ENCODE results near the gene LRRC4C.

Gene LRRC4C

GRCh38 chr11:40293655-40294348, 1165.7 kb downstream of the LRRC4C start:
- Mint-ChIP-seq H3K4me3 (peak overlapping the region; percentile 76 to 78), H3K36me3 (peaks cover 4 to 5% of the 10 kb centered on the region in 2 donors), H3K9me3 (peaks cover 6 to 8% of the 10 kb centered on the region in 2 donors), H3K4me1 (peaks cover 5 to 10% of the 10 kb centered on the region in 2 donors), H3K27me3 (peaks cover 15 to 42% of the 10 kb centered on the region in 2 donors), H3K27ac (no peak overlapping the region)
- ATAC-seq (replicated peaks) (peak; percentile 87 to 92), DNase-seq (peak; percentile 26)

DNA sequence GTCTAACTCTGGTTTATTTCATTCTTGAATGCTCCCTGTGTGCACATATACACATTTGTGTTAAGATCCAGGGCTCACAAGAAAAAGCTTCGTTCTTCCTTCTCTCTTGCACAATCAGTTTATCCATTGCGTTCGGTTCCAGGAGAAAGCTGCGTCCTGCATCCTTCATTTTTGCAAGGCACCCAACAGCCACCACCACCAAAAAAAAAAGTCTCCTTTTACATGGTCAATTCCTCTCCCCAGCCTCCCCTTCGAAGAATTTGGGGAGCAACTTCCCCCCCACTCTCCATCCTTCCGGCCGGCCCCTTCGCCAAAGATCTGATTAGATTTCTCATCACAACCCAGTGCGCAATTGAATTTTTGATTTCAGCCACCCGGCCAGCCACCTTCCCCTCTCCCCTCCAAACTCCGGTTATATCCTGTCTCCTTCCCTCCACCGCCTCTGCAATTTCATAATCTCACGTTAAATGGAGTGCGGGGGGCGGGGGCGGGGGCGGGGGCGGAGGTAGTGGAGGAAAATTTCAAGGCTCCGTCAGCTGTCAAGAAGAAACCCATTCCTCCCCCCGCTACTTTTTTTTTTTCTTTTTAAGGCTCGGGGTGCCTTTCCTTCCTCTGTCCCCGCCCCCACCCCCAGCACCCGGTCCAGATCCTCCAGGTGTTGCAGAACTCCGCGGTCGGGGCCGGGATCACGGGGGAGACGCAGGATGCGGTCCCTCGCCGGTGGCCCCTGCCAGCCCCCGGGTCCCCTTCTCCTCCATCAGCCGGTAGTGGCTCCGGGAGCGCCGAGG, 1166.5 kb downstream of the LRRC4C start:
- Mint-ChIP-seq H3K9me3 (peaks cover 6 to 7% of the 10 kb centered on the region in 2 donors), H3K27me3 (peaks cover 15 to 42% of the 10 kb centered on the region in 2 donors), H3K4me1 (peaks cover 5 to 10% of the 10 kb centered on the region in 2 donors), H3K4me3 (peak overlapping the region; percentile 32 to 76), H3K27ac (no peak overlapping the region), H3K36me3 (peaks cover 4 to 5% of the 10 kb centered on the region in 2 donors)
- ATAC-seq (replicated peaks): no peak
- no peak for DNase-seq

GRCh38 chr11:40291741-40292140, 1167.7 kb downstream of the LRRC4C start:
- Mint-ChIP-seq H3K36me3 (peaks cover 4 to 5% of the 10 kb centered on the region in 2 donors), H3K27ac (no peak overlapping the region), H3K9me3 (peaks cover 6 to 7% of the 10 kb centered on the region in 2 donors), H3K4me3 (no peak overlapping the region), H3K27me3 (peaks cover 15 to 42% of the 10 kb centered on the region in 2 donors), H3K4me1 (peaks cover 5 to 10% of the 10 kb centered on the region in 2 donors)
- ATAC-seq (replicated peaks) (no peak), DNase-seq (no peak)

- H3K9me3 Mint-ChIP-seq: peaks cover 6 to 7% of the 10 kb centered on the region in 2 donors
- peaks cover 15 to 42% of the 10 kb centered on the region in 2 donors for H3K27me3 Mint-ChIP-seq
- no peak overlapping the region for H3K4me3 Mint-ChIP-seq
- no peak for DNase-seq
- peaks cover 5 to 10% of the 10 kb centered on the region in 2 donors for H3K4me1 Mint-ChIP-seq
- no peak for ATAC-seq (replicated peaks)
- no peak overlapping the region for H3K27ac Mint-ChIP-seq
- H3K36me3 Mint-ChIP-seq: peaks cover 4 to 5% of the 10 kb centered on the region in 2 donors
Observed at GRCh38 chr11:40291329-40291728, 1168.1 kb downstream of the LRRC4C start.

GRCh38 chr11:40290171-40290631, 1169.3 kb downstream of the LRRC4C start:
- Mint-ChIP-seq H3K27me3 (peaks cover 15 to 42% of the 10 kb centered on the region in 2 donors), H3K4me3 (no peak overlapping the region), H3K9me3 (peaks cover 6 to 7% of the 10 kb centered on the region in 2 donors), H3K36me3 (peaks cover 4 to 5% of the 10 kb centered on the region in 2 donors), H3K27ac (no peak overlapping the region), H3K4me1 (peaks cover 5 to 10% of the 10 kb centered on the region in 2 donors)
- DNase-seq: no peak
- ATAC-seq (replicated peaks): no peak

GRCh38 chr11:40289370-40289769, 1170.1 kb downstream of the LRRC4C start:
- no peak overlapping the region for H3K27ac Mint-ChIP-seq
- H3K4me3 Mint-ChIP-seq: no peak overlapping the region
- ATAC-seq (replicated peaks) (no peak), DNase-seq (no peak)
- H3K9me3 Mint-ChIP-seq: peaks cover 6 to 7% of the 10 kb centered on the region in 2 donors
- H3K36me3 Mint-ChIP-seq: peaks cover 4 to 5% of the 10 kb centered on the region in 2 donors
- peaks cover 5 to 10% of the 10 kb centered on the region in 2 donors for H3K4me1 Mint-ChIP-seq
- peaks cover 15 to 41% of the 10 kb centered on the region in 2 donors for H3K27me3 Mint-ChIP-seq

- Mint-ChIP-seq H3K4me3 (no peak overlapping the region), H3K27ac (no peak overlapping the region), H3K27me3 (peaks cover 5 to 29% of the 10 kb centered on the region in 2 donors), H3K4me1 (no peaks in the 10 kb centered on the region), H3K36me3 (no peaks in the 10 kb centered on the region), H3K9me3 (peaks cover 0 to 2% of the 10 kb centered on the region in 2 donors)
- DNase-seq: no peak
- ATAC-seq (replicated peaks): no peak
Observed at GRCh38 chr11:40287916-40288803, 1171.3 kb downstream of the LRRC4C start.

GRCh38 chr11:40286137-40286536, 1173.3 kb downstream of the LRRC4C start:
- Mint-ChIP-seq H3K27ac (no peak overlapping the region), H3K4me1 (no peaks in the 10 kb centered on the region), H3K36me3 (no peaks in the 10 kb centered on the region), H3K4me3 (no peak overlapping the region), H3K9me3 (no peaks in the 10 kb centered on the region), H3K27me3 (peaks cover 0 to 11% of the 10 kb centered on the region in 2 donors)
- ATAC-seq (replicated peaks) (no peak), DNase-seq (no peak)

DNA sequence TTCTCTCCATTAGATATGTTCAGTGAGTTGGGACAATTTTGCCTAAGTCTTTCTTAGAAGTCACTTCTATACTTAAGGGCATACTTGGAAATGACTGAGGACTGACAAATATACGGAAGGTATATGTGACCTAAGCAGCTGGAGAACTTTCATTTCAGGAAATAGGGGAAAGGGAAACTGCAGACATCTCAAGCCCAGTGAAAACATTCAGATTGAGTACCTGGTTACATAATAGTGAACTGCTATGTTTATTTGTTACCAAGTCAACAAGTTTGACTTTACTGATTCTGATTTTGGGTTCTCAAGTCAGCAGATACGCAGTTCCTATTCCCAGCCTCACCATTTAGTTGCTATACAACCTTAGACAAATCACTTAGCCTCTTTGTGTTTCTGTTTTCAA, 1173.9 kb downstream of the LRRC4C start:
- no peak overlapping the region for H3K27ac Mint-ChIP-seq
- no peaks in the 10 kb centered on the region for H3K4me1 Mint-ChIP-seq
- H3K27me3 Mint-ChIP-seq: peaks cover 0 to 5% of the 10 kb centered on the region in 2 donors
- H3K4me3 Mint-ChIP-seq: no peak overlapping the region
- H3K9me3 Mint-ChIP-seq: peaks cover 0 to 1% of the 10 kb centered on the region in 2 donors
- ATAC-seq (replicated peaks): no peak
- H3K36me3 Mint-ChIP-seq: no peaks in the 10 kb centered on the region
- DNase-seq: no peak

DNA sequence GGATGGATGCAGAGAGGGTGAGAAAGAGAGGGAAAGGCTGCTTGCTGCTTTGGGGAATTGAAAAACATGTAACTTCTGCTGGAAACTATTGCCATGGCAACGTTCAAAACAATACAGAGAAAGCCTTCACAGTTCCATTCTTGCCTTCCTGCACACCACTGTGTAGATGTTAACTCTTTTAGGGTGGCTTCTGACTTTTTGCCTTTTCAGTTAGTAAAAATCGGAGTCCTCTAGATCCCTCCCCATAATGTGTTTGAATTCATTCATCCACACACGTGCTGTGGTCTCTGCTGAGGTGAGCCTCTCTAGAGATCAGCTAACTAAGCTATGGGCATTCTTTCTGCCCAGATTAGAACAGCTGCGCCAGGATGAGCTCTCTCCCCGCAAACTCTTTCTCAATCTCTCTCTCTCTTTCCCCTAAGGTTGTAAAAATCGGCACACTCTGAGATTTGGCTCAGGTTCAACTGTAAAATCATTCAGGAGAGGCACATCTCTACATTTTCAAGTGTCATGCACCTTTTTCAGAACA, 1178.3 kb downstream of the LRRC4C start:
- H3K27ac Mint-ChIP-seq: no peak overlapping the region
- H3K4me1 Mint-ChIP-seq: no peaks in the 10 kb centered on the region
- no peaks in the 10 kb centered on the region for H3K27me3 Mint-ChIP-seq
- ATAC-seq (replicated peaks) (no peak), DNase-seq (no peak)
- H3K9me3 Mint-ChIP-seq: peaks cover 0 to 3% of the 10 kb centered on the region in 2 donors
- no peak overlapping the region for H3K4me3 Mint-ChIP-seq
- H3K36me3 Mint-ChIP-seq: no peaks in the 10 kb centered on the region

- Mint-ChIP-seq H3K36me3 (no peaks in the 10 kb centered on the region), H3K27ac (no peak overlapping the region)
- DNase-seq: no peak
Observed at GRCh38 chr11:40280159-40281051, 1179.0 kb downstream of the LRRC4C start.

DNA sequence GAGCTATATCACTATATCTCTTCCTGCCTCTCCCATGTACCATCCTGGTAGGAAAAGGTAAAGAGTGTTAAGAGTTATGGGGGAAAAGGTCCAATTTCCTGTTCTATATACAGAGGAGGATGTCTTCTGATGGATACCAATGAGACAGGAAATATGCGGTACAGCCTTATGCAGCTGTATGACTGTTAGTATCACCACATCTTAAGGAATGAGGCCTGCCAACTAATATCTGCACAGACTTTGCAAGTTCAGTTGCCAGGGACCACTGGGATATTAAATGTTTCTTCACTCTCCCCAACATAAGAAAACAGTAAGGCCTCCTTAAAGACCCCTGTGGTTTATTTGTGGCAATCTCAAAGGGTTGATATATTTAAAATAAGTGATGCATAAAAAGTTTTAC, 1182.5 kb downstream of the LRRC4C start:
- no peak overlapping the region for H3K4me3 Mint-ChIP-seq
- ATAC-seq (replicated peaks) (no peak), DNase-seq (no peak)
- no peaks in the 10 kb centered on the region for H3K36me3 Mint-ChIP-seq
- no peak overlapping the region for H3K27ac Mint-ChIP-seq
- H3K9me3 Mint-ChIP-seq: peaks cover 0 to 5% of the 10 kb centered on the region in 2 donors
- no peaks in the 10 kb centered on the region for H3K4me1 Mint-ChIP-seq
- no peaks in the 10 kb centered on the region for H3K27me3 Mint-ChIP-seq

More at GRCh38 chr11:40280159-40281051, 1179.0 kb downstream of the LRRC4C start:
- peaks cover 0 to 3% of the 10 kb centered on the region in 2 donors for H3K9me3 Mint-ChIP-seq
- no peak for ATAC-seq (replicated peaks)
- H3K4me1 Mint-ChIP-seq: no peaks in the 10 kb centered on the region
- no peaks in the 10 kb centered on the region for H3K27me3 Mint-ChIP-seq
- no peak overlapping the region for H3K4me3 Mint-ChIP-seq

DNA sequence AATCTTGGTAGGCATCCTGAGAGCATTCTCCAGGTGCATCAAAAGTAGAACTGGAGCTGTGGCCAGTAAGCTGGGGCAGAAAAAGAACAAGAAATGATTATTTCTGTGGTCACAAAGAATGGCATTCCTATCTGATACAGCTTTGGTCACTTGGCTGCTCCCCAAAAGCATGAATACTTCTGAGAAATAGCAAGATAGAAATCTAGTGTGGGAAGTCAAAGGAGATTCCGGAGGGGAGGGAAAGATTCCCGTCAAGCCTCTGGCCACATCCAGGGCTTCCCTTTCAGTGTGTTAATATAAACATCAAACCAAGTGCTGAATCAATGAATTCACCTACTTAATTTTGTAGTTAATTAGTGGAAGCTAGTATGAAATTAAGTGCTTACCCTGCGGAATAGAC, 1185.4 kb downstream of the LRRC4C start:
- Mint-ChIP-seq H3K36me3 (no peaks in the 10 kb centered on the region), H3K9me3 (peaks cover 0 to 4% of the 10 kb centered on the region in 2 donors), H3K27ac (no peak overlapping the region), H3K27me3 (no peaks in the 10 kb centered on the region), H3K4me1 (no peaks in the 10 kb centered on the region), H3K4me3 (no peak overlapping the region)
- ATAC-seq (replicated peaks) (no peak), DNase-seq (no peak)
